DOHH2 (cell line): ENCODE data around the gene CYP27B1.

Source experiments
- H3F3A ChIP-seq: fragments of 200-600 bp; sonication (generic), shearing (Covaris generic); 2 replicates; pipeline ENCODE4 v1.6.0; 2016; ENCODE audit warnings: antibody characterized with exemption, mild to moderate bottlenecking; ENCODE audit not compliant: control insufficient read depth, insufficient read depth
- H3K27ac ChIP-seq: fragments of 200-600 bp; sonication (generic); 2 replicates; pipeline ENCODE4 v1.5.1; 2014; ENCODE audit warnings: low read depth, mild to moderate bottlenecking, low read length, moderate library complexity
- H3K27me3 ChIP-seq: fragments of 200-600 bp; sonication (generic); 2 replicates; pipeline ENCODE4 v1.6.1; 2014; ENCODE audit warnings: mild to moderate bottlenecking, low read length, mixed read lengths; ENCODE audit not compliant: control insufficient read depth
- H3K36me3 ChIP-seq: fragments of 200-600 bp; sonication (generic); 2 replicates; pipeline ENCODE4 v1.6.1; 2014; ENCODE audit warnings: mild to moderate bottlenecking, low read length, moderate library complexity, mixed read lengths; ENCODE audit not compliant: control insufficient read depth
- H3K4me1 ChIP-seq: fragments of 200-600 bp; sonication (generic); 2 replicates; pipeline ENCODE4 v1.6.1; 2014; ENCODE audit warnings: mild to moderate bottlenecking, low read length, mixed read lengths; ENCODE audit not compliant: control insufficient read depth
- H3K4me2 ChIP-seq: fragments of 200-600 bp; sonication (generic); 2 replicates; pipeline ENCODE4 v1.6.0; 2014; ENCODE audit warnings: mild to moderate bottlenecking, low read length, moderate library complexity
- H3K4me3 ChIP-seq: fragments of 200-600 bp; sonication (generic); 2 replicates; pipeline ENCODE4 v1.5.1; 2014; ENCODE audit warnings: mild to moderate bottlenecking, low read length, mixed read lengths
- H3K79me2 ChIP-seq: fragments of 200-600 bp; sonication (generic); 2 replicates; pipeline ENCODE4 v1.6.1; 2014; ENCODE audit warnings: mild to moderate bottlenecking, low read length, mixed read lengths; ENCODE audit not compliant: control insufficient read depth
- H3K9me2 ChIP-seq: fragments of 200-600 bp; sonication (generic); replicated peaks from 2 replicates; pipeline ENCODE4 v1.6.1; 2014; ENCODE audit warnings: mild to moderate bottlenecking, low read length, mixed read lengths; ENCODE audit not compliant: control insufficient read depth
- H3K9me3 ChIP-seq: fragments of 200-600 bp; sonication (generic); 2 replicates; pipeline ENCODE4 v1.6.1; 2014; ENCODE audit warnings: antibody characterized with exemption, low read length, mixed read lengths; ENCODE audit not compliant: control insufficient read depth, insufficient read depth
- H4K20me1 ChIP-seq: fragments of 200-600 bp; sonication (generic); 2 replicates; pipeline ENCODE4 v1.6.0; 2014; ENCODE audit warnings: low read depth, mild to moderate bottlenecking, antibody characterized with exemption, low read length, moderate library complexity; ENCODE audit not compliant: control insufficient read depth, insufficient read depth
- EZH2phosphoT487 ChIP-seq: fragments of 200-600 bp; sonication (generic); IDR thresholded peaks from 2 replicates; pipeline ENCODE4 v1.6.1; 2017; ENCODE audit warnings: borderline replicate concordance, mild to moderate bottlenecking, antibody characterized with exemption, low read length, moderate library complexity, mixed read lengths
- TF ChIP-seq, protein P1 (sequence below): fragments of 200-600 bp; sonication (generic); IDR thresholded peaks from one replicate; pipeline ENCODE4 v1.5.1; 2014; ENCODE audit warnings: antibody characterized with exemption, mild to moderate bottlenecking, low read depth, low read length; ENCODE audit not compliant: poor library complexity, severe bottlenecking

CYP27B1 gene

DNA sequence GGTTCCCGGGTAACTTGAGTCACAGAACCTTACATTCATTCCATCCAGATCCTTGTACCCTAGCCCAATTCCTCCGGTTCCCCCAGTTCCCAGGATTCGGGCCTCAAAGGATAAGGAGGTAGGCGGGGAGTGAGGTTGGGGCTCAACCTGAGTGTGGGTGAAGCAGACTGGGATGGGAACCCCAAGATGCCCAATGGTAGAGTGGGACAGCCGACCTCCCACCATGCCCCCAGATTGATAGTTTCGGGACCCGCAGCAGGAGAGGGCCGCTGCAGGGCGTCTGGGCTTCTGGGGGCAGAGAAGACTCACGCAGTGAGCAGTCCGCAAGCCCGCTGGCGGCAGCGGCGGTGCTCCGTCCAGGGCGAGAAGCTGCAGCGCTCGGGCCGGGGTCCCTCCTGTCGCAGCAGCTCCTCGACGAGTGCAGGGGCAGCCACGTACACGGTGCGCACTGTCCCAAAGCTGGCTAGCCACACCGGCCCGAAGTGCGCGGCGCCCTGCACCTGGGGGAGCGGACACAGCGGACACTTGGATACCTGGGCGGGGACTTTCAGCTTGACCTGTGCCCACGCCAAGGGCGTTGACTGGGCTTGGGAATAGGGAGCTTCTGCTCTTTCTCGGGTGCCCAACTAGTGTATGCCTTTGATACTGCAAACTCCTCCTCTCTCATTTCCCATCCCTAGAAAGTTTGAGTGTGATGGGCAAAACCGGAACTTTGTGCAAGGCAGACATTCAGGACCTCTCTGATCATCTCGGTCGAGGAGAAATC is 997 bp downstream of the CYP27B1 start:
- no peak for TF ChIP-seq EZH2phosphoT487
- TF ChIP-seq, protein P1, sequence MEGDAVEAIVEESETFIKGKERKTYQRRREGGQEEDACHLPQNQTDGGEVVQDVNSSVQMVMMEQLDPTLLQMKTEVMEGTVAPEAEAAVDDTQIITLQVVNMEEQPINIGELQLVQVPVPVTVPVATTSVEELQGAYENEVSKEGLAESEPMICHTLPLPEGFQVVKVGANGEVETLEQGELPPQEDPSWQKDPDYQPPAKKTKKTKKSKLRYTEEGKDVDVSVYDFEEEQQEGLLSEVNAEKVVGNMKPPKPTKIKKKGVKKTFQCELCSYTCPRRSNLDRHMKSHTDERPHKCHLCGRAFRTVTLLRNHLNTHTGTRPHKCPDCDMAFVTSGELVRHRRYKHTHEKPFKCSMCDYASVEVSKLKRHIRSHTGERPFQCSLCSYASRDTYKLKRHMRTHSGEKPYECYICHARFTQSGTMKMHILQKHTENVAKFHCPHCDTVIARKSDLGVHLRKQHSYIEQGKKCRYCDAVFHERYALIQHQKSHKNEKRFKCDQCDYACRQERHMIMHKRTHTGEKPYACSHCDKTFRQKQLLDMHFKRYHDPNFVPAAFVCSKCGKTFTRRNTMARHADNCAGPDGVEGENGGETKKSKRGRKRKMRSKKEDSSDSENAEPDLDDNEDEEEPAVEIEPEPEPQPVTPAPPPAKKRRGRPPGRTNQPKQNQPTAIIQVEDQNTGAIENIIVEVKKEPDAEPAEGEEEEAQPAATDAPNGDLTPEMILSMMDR, result no peak
- H3K4me3 ChIP-seq, result peak overlapping the region; percentile 71
- peaks cover 34% of the 10 kb centered on the region for H3K4me1 ChIP-seq
- no peak overlapping the region for H3K27ac ChIP-seq
- H3K27me3 ChIP-seq, result peaks cover 30% of the 10 kb centered on the region
- peaks cover 4% of the 10 kb centered on the region for H3K79me2 ChIP-seq
- no peaks in the 10 kb centered on the region for H3K9me2 ChIP-seq
- peaks cover 29% of the 10 kb centered on the region for H3K36me3 ChIP-seq
- 0 out of 2 replicates have a peak, but pooled peaks cover 2% of the 10 kb centered on the region for H4K20me1 ChIP-seq
- H3K4me2 ChIP-seq, result peak overlapping the region; percentile 90
- H3F3A ChIP-seq, result peaks cover 15% of the 10 kb centered on the region
- H3K9me3 ChIP-seq, result no peaks in the 10 kb centered on the region

DNA sequence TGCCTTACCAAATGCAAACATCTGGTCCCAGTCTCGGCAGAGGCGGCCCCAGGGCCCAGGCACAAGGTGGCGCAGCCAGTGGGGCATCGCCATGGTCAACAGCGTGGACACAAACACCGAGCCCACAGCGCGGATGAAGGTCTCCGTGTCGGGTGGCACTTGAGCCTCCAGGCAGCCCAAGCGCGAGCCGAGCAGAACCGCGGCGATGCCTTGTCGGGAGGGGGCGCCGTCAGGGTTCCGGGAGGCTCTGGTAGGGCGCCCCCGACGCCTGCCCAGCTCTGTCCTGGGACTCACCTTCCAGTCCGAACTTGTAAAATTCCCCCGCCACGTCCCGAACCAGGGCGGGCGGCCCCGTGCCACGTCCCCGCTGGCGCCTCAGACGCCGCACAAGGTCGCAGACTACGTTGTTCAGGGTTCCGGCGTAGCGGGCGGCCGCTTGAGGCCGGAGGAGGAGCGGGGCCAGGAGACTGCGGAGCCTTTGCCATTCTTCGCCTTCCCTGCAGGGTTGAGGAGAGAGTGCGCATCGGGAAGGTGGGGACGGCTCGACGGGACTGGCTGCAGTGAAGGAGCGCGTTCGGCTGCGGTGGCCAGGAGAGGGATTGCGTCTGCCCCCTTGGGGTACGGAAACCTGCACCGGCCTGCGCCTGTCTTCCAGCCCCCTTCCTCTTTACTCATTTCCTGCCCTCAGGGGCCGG is 1.7 kb downstream of the CYP27B1 start:
- Histone ChIP-seq H3K27ac (no peak overlapping the region), H3K27me3 (peaks cover 30% of the 10 kb centered on the region), H3K9me3 (no peaks in the 10 kb centered on the region), H3K9me2 (no peaks in the 10 kb centered on the region), H3K4me2 (peak overlapping the region; percentile 90), H3K36me3 (peaks cover 29% of the 10 kb centered on the region), H4K20me1 (peaks cover 9% of the 10 kb centered on the region; the same call in 1 of the 2 replicates), H3F3A (peaks cover 15% of the 10 kb centered on the region), H3K4me3 (peak overlapping the region; percentile 71), H3K4me1 (peaks cover 29% of the 10 kb centered on the region), H3K79me2 (peaks cover 7% of the 10 kb centered on the region)
- TF ChIP-seq, protein P1, result peak; percentile 72
- TF ChIP-seq EZH2phosphoT487, result no peak; the same call in 1 of the 2 replicates

DNA sequence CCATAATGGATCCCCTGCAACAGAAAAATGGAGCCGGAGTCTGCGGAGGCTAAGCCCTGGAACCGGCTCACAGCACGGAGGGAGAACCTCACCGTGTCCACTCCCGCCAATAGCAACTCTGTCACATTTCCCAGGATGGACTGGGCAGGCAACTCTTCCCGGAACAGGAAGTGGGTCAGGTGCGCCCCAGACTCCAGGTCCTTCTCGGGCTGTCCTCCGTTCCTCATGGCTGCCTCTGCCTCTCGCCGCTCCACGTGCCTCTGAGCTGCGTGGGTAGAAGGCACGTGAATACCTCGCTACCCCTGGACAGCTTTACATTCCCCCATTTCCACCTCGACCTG is 2.2 kb downstream of the CYP27B1 start:
- no peaks in the 10 kb centered on the region for H3K9me3 ChIP-seq
- H3K36me3 ChIP-seq, result peaks cover 29% of the 10 kb centered on the region
- H3K4me3 ChIP-seq, result peak overlapping the region; percentile 71

More for the DNA sequence above, 2.2 kb downstream of the CYP27B1 start:
- Histone ChIP-seq H3K27me3 (peaks cover 30% of the 10 kb centered on the region), H3F3A (peaks cover 15% of the 10 kb centered on the region), H4K20me1 (peaks cover 14% of the 10 kb centered on the region; the same call in 1 of the 2 replicates), H3K4me2 (peak overlapping the region; percentile 90), H3K4me1 (peaks cover 29% of the 10 kb centered on the region), H3K27ac (no peak overlapping the region), H3K9me2 (no peaks in the 10 kb centered on the region), H3K79me2 (peaks cover 12% of the 10 kb centered on the region)
- TF ChIP-seq EZH2phosphoT487, result no peak
- TF ChIP-seq, protein P1, result no peak
